ENCODE data around the gene E2F3.

The E2F3 gene

DNA sequence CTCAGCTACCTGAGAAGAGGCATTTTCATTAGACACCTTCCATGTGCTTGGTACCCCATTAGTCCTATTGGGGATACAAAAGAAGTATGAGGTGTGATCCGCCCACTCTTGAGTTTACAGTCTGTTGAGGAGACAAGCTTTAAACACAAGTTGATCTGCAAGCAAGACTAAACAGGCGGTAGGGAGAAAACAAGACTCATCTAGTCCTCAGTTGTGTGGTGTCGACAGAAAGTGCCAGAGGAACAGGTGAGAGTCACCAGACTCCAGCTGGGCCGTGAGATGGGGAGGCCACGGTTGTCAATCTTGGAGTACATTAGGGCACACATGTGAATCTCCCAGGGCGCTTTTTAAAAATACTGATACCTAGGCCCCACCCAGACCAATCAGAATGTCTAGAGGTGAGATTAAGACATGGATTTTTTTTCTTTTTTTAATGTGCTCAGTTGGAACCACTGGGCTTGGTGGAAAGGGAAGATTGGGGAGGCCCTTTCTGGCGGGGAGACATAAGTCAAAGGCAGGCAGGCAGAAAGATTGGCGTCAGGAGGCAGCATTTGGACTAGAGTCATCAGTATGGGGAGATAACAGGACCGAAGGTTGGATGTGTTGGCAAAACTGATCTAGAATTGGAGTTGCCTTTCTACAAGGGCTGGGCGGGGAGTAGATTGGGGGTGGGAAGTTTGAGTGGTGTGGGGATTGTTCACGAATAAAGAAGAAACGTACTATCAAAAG, 10.4 kb downstream of the E2F3 start:
- TF ChIP-seq CTCF (IDR thresholded peaks at IDR 0.05; ENCODE audit: insufficient read depth, low read length, missing control alignments): no peak
- ChIA-PET POLR2A (no interaction called here), CTCF (interaction anchor here (0.9 to 1.1 kb wide), 2 partner anchors 34 to 116 kb away, joined by 3 read pairs; no protein-coding TSS in a partner anchor)
- H3K4me3 ChIP-seq (ENCODE audit: low read depth, low read length): no peak overlapping the region
- DNase-seq (ENCODE audit: low read depth, low spot score): no peak

GRCh38 chr6:20412682-20413073, 11.0 kb downstream of the E2F3 start:
- no peak overlapping the region for H3K4me3 ChIP-seq (ENCODE audit: low read depth, low read length)
- POLR2A ChIA-PET: no interaction called here
- no peak for TF ChIP-seq CTCF (IDR thresholded peaks at IDR 0.05; ENCODE audit: insufficient read depth, low read length, missing control alignments)
- DNase-seq (ENCODE audit: low read depth, low spot score): no peak
- CTCF ChIA-PET: interaction anchor here (0.9 to 1.4 kb wide), 3 partner anchors 33 to 115 kb away, joined by 3 read pairs; no protein-coding TSS in a partner anchor

DNA sequence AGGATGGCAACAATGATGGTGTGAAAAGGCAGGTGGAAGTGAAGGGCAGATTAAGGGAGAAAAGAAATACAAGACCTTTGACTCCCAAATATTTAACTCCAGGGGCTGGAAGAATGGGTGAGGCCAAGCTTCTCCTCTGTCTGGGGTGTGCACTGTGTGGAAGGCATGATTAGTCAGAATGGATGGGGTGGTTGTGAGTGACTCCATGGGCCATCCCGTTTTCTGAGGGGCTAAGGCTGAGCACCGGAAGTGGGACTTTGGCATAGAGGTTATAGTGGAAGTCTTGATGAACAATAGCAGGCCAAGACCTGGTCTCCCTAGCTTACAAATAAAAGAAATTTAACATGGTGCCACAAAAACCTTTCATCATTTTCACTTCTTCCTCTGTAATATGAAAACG, 12.1 kb downstream of the E2F3 start:
- POLR2A ChIA-PET: no interaction called here
- CTCF ChIA-PET: interaction anchor here (1.4 to 2.6 kb wide), 2 partner anchors 9 to 114 kb away, joined by 3 to 18 read pairs; no protein-coding TSS in a partner anchor
- no peak for DNase-seq (ENCODE audit: low read depth, low spot score)
- TF ChIP-seq CTCF (IDR thresholded peaks at IDR 0.05; ENCODE audit: insufficient read depth, low read length, missing control alignments): no peak
- H3K4me3 ChIP-seq (ENCODE audit: low read depth, low read length): no peak overlapping the region

DNA sequence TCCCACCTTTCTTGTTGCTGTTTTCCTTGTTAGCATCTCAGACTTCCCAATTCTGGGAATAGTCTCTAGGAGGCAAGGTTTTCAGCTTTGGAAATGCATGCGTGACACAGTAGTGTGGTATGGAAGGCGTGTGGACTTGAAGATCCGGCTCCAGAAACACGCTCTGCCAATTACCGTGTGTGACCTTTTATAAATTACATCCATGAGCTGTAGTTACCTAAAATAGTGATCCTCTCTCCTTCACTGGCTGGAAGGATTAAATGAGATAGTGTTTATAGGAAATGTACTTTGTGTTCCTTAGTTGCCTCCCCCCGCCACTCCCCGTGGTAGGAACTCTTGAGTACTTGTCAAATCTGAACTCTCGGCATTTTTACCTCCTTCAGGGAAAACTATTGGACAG, 13.0 kb downstream of the E2F3 start:
- no peak for DNase-seq (ENCODE audit: low read depth, low spot score)
- CTCF ChIA-PET: interaction anchor here (0.8 to 2.6 kb wide), 2 partner anchors 10 to 113 kb away, joined by 5 to 18 read pairs; no protein-coding TSS in a partner anchor
- POLR2A ChIA-PET: no interaction called here
- TF ChIP-seq CTCF (IDR thresholded peaks at IDR 0.05; ENCODE audit: insufficient read depth, low read length, missing control alignments): no peak
- no peak overlapping the region for H3K4me3 ChIP-seq (ENCODE audit: low read depth, low read length)

- ChIA-PET CTCF (interaction anchor here (2.6 kb wide), 1 partner anchor 11 kb away, joined by 18 read pairs; no protein-coding TSS in a partner anchor), POLR2A (no interaction called here)
- H3K4me3 ChIP-seq (ENCODE audit: low read depth, low read length): no peak overlapping the region
- TF ChIP-seq CTCF (IDR thresholded peaks at IDR 0.05; ENCODE audit: insufficient read depth, low read length, missing control alignments): no peak
- DNase-seq (ENCODE audit: low read depth, low spot score): no peak
Observed at GRCh38 chr6:20415304-20415703, 13.6 kb downstream of the E2F3 start.

- DNase-seq (ENCODE audit: low read depth, low spot score): no peak
- POLR2A ChIA-PET: no interaction called here
- H3K4me3 ChIP-seq (ENCODE audit: low read depth, low read length): no peak overlapping the region
- no peak for TF ChIP-seq CTCF (IDR thresholded peaks at IDR 0.05; ENCODE audit: insufficient read depth, low read length, missing control alignments)
- CTCF ChIA-PET: interaction anchor here (2.6 kb wide), 1 partner anchor 11 kb away, joined by 18 read pairs; no protein-coding TSS in a partner anchor
Observed at GRCh38 chr6:20415712-20416454, 14.2 kb downstream of the E2F3 start.

All from AG04449 (cell line).